Uterus (tissue), 2 donors: ENCODE data around the gene OTUB2.

Experiments used
- CTCF ChIP-seq, 4 experiments: fragments of 200-600 bp in 2 of 4; fragments of 450-650 bp in 2 of 4; sonication (generic) in 2 of 4; IDR thresholded peaks; one replicate each; pipeline ENCODE4 v1.5.1; 2016 to 2019; ENCODE audit warnings: antibody characterized with exemption in 4 of 4, mild to moderate bottlenecking in 2 of 4, moderate library complexity in 1 of 4
- POLR2A ChIP-seq, 2 donors: fragments of 450-650 bp; IDR thresholded peaks; one replicate each; pipeline ENCODE4 v1.6.1; 2016; ENCODE audit warnings: antibody characterized with exemption in 2 of 2, mild to moderate bottlenecking in 1 of 2, moderate library complexity in 1 of 2

- no peak for TF ChIP-seq CTCF (IDR thresholded peaks at IDR 0.05)
- no peak for TF ChIP-seq POLR2A (IDR thresholded peaks at IDR 0.05)
Measured at GRCh38 chr14:94029265-94029664, 3.1 kb downstream of the OTUB2 start.
